ENCODE results near the gene GLE1. TPM values are rescaled to one million over a fixed set of nuclear protein-coding genes. Genes with fewer than 3 reads are reported as not detected.

GLE1 gene
- total and polyA plus RNA-seq, 8 donors: 10.3 to 33.5 (median 14.0) TPM

GRCh38 chr9:128550770-128551656 lies 46.5 kb downstream of the GLE1 start:
- Histone ChIP-seq H3K36me3 (no peaks in the 10 kb centered on the region), H3K4me1 (peaks cover 29 to 59% (median 46%) of the 10 kb centered on the region in 4 donors), H3K27ac (peak overlapping the region; percentile 30 to 99 (median 96)), H3K27me3 (no peaks in the 10 kb centered on the region), H3K9me3 (no peaks in the 10 kb centered on the region), H3K4me3 (peak overlapping the region in 2 of 4 donors; percentile 72 to 93)
- TF ChIP-seq POLR2AphosphoS5 (IDR thresholded peaks at IDR 0.05): no peak
- TF ChIP-seq EP300 (IDR thresholded peaks at IDR 0.05): no peak
- TF ChIP-seq POLR2A (IDR thresholded peaks at IDR 0.05): no peak
- TF ChIP-seq CTCF (IDR thresholded peaks at IDR 0.05): no peak
- 37 to 57% (median 54%) methylated on average over 11 of the region's 11 CpGs for WGBS, 5 donors
- intact Hi-C loops (cut with DNase I; ENCODE audit: low total_unique reads): no loop called here
- peak in 1 of 2 donors; percentile 59 for DNase-seq

- H3K27me3 ChIP-seq: no peaks in the 10 kb centered on the region
- H3K4me1 ChIP-seq: peaks cover 36 to 66% (median 53%) of the 10 kb centered on the region in 4 donors
- H3K27ac ChIP-seq: peak overlapping the region; percentile 95 to 99 (median 97)
- no peaks in the 10 kb centered on the region for H3K36me3 ChIP-seq
- TF ChIP-seq POLR2AphosphoS5 (IDR thresholded peaks at IDR 0.05) (peak in 2 of 3 donors; percentile 68 to 71), POLR2A (IDR thresholded peaks at IDR 0.05) (no peak)
- no peak for DNase-seq
- peak overlapping the region; percentile 72 to 98 (median 94) for H3K4me3 ChIP-seq
- no peaks in the 10 kb centered on the region for H3K9me3 ChIP-seq
- WGBS, 5 donors: 2 to 5% (median 5%) methylated on average over 18 to 22 of the region's 22 CpGs
- intact Hi-C loops (cut with DNase I; ENCODE audit: low total_unique reads): no loop called here
Measured at GRCh38 chr9:128551657-128552152, 47.2 kb downstream of the GLE1 start.

- intact Hi-C loops (cut with DNase I; ENCODE audit: low total_unique reads): no loop called here
- H3K4me1 ChIP-seq: peaks cover 41 to 71% (median 59%) of the 10 kb centered on the region in 4 donors
- H3K27me3 ChIP-seq: no peaks in the 10 kb centered on the region
- H3K4me3 ChIP-seq: peak within 1 kb of the TSS; percentile 72 to 98 (median 94)
- H3K9me3 ChIP-seq: no peaks in the 10 kb centered on the region
- TF ChIP-seq CTCF (IDR thresholded peaks at IDR 0.05) (no peak), POLR2A (IDR thresholded peaks at IDR 0.05) (peak in 1 of 4 donors; percentile 88), POLR2AphosphoS5 (IDR thresholded peaks at IDR 0.05) (peak; percentile 86 to 99 (median 98))
- H3K27ac ChIP-seq: peak within 1 kb of the TSS; percentile 95 to 99 (median 97)
- 0 to 3% (median 1%) methylated on average over 3 to 80 of the region's 81 CpGs for WGBS, 5 donors
- H3K36me3 ChIP-seq: no peaks in the 10 kb centered on the region
- DNase-seq: peak; percentile 89 to 97
Measured at GRCh38 chr9:128552153-128552743, 47.7 kb downstream of the GLE1 start, which contains the start of gene SPTAN1. SPTAN1 (plus strand) TSS chr9:128552587; CDS start chr9:128566741, 14,154 bp downstream.

GRCh38 chr9:128552744-128553440 lies 48.4 kb downstream of the GLE1 start:
- H3K4me3 ChIP-seq: peak overlapping the region; percentile 72 to 98 (median 94)
- peak overlapping the region; percentile 95 to 99 (median 97) for H3K27ac ChIP-seq
- peak; percentile 49 to 83 for DNase-seq
- TF ChIP-seq POLR2A (IDR thresholded peaks at IDR 0.05) (no peak), EP300 (IDR thresholded peaks at IDR 0.05) (no peak), CTCF (IDR thresholded peaks at IDR 0.05) (no peak), POLR2AphosphoS5 (IDR thresholded peaks at IDR 0.05) (no peak)
- intact Hi-C loops (cut with DNase I; ENCODE audit: low total_unique reads): no loop called here
- H3K36me3 ChIP-seq: no peaks in the 10 kb centered on the region
- peaks cover 44 to 77% (median 64%) of the 10 kb centered on the region in 4 donors for H3K4me1 ChIP-seq
- 0 to 2% (median 1%) methylated on average over 17 to 59 of the region's 59 CpGs for WGBS, 5 donors
- H3K27me3 ChIP-seq: no peaks in the 10 kb centered on the region
- no peaks in the 10 kb centered on the region for H3K9me3 ChIP-seq

All from stomach (tissue), 9 donors.